ENCODE data around the gene TTC16.
A peak's percentile ranks its signal among the peaks of the same experiment; 100 is the strongest.

TTC16 gene

DNA sequence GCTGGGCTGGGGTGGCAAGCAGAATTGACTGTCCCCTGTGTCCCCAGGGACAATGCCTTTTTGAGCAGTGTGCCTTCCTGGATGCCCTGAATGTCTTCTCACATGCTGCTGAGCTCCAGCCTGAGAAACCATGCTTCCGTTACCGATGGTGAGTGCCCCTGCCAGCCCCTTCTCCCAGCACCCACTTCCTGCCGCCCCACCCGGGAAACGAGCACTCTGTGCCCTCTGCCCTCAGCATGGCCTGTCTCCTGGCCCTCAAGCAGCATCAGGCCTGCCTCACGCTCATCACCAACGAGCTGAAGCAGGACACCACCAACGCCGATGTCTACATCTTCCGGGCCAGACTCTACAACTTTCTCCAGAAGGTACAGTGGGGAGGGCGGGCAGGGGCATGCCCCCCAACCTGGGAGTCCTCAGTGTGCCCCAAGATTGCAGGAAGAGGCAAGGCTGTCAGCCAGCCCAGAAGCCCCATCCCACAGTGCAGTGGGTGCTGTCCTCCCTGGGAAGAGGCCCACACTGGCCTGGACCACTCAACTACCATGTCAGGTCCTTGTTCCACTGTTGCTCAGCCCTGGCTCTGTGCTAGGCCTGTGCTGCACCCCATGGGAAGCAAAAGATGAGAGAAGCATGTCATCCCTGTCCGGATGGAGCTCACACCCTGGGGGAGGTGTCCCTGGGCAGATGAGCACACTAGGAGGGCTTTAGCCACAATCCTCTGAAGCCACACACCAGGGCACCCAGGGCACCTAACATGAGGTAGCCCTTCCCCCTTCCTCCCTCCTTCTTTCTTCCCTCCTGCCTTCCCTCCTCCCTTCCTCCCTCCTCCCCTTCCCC is 4.4 kb downstream of the TTC16 start:
- no peak for DNase-seq (ENCODE audit: low read depth)

DNA sequence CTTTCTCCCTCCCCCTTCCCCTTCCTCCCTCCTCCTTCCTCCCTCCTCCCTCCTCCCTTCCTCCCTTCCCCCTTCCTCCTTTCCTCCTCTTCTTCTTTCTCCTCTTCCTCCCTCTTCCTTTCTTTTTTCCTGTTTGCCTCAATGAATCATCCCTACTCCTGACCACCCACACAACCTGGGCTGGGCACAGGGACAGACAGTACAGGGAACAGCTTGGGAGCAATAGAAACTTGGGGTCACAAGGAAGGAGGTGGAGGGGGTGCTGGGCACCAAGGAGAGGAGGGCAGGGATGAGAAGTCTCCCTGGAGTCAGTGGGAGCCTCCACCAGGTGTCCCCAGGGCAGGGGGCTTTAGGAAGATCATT is 5.0 kb downstream of the TTC16 start:
- DNase-seq (ENCODE audit: low read depth), result no peak

DNA sequence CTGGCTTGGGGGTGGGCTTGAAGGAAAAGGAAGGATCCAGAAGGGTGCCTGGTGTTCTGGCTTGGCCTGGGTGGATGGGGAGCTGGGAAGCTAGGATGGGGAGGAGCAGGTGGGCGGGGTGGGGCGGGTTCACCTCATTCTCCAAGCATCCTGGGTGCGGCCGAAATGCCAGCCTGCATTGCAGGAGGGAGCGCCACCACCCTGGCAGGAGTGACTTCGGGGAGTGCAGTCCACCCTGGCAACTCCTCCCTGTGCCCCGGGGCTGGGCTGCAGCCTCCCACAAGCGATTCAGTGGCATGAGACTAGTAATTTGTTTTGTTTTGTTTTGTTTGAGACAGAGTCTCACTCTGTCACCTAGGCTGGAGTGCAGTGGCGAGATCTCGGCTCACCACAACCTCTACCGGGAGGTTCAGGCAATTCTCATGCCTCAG is 5.5 kb downstream of the TTC16 start:
- DNase-seq (ENCODE audit: low read depth), result no peak

DNA sequence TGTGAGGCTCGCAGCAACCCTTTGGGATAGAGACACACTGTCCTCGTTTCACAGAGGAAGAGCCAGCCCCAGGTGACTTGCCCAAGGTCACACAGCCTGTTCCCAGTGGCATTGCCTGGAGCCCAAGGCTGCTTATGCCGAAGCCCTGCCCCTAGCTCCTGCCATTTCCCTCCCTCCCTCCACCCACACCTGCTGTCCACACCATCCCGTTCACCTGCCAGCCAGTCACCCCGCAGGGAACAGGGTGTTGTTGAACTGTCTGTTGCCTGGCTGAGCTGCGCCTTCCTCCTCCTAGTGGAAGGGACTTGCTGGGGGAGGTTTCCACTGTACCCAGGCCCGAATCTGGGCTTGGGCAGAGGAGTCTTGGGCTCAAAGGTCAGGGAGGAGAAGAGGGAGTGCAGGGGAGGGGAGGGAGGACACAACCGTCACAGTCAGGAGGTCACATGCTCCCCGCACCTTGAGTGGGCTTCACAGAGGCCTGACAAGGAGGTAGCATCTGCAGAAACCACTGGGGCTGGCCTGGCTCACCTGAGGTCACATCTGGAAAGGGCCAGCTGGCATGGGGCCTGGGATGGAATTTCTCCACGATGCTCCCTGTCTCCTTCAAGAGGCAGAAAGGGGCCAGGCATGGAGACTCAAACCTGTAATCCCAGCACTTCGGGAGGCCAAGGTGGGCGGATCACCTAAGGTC is 6.3 kb downstream of the TTC16 start:
- DNase-seq (ENCODE audit: low read depth), result no peak

DNA sequence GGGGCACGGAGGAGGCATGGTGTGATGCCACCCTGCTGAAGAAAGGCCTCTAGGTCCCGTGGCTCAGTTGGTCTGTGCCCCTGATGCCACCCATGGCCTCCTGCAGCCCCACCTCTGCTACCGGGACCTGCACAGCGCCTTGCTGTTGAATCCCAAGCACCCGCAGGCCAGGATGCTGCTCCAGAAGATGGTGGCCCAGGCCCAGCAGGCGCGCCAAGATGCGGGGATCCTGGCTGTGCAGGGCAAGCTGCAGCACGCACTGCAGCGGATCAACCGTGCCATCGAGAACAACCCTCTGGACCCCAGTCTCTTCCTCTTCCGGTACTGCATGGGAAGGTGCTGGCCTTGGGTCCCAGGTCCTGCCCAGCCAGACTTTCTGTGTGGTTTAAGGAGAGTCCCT is 7.1 kb downstream of the TTC16 start:
- no peak for DNase-seq (ENCODE audit: low read depth)

DNA sequence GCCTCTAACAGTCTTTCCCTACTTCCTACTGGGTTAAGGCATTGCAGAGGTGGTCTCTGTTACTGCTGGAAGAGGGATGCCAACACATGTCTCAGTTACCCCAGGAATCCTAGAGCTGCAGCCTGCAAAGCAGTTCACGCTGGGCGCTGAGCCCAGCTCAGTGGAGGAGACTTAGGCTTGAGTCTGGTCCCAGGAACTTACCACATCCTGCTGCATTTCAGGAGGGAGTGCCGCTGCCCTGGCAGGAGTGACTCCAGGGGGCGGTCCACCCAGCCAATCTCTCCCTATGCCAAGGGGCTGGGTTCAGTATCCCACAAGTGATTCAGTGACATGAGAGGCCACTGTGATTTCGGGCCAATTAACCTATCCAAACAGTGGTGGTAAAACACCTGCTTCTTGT is 7.6 kb downstream of the TTC16 start:
- no peak for DNase-seq (ENCODE audit: low read depth)

DNA sequence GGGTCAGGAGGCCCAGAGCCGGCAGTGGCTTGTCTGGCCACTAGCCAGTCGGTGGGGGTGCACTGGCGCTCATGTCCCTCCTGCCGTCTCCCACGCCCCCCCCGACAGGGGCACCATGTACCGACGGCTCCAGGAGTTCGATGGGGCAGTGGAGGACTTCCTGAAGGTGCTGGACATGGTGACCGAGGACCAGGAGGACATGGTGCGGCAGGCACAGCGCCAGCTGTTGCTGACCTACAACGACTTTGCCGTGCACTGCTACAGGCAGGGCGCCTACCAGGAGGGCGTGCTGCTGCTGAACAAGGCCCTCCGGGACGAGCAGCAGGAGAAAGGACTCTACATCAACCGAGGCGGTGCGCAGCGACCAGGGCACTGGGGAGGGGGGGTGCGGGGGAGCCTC is 8.1 kb downstream of the TTC16 start:
- DNase-seq (ENCODE audit: low read depth), result no peak

DNA sequence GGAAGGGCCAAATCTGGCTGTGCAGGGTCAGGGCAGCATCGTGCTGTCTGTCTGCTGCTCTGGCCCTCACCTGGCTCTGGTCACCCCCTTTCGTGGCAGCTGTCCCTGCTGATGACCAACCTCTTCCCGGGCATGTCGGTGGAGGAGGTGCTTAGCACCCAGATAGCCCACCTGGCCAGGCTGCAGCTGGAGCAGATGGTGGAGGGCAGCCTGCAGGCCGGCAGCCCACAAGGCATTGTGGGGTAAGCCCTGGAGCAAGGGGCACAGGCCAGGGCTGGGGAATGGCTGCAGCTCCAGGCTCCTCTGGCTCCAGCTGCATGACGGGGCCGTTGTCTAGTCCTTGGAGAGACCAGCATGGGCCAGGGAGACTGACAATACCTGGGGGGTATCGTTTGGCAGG is 11.0 kb downstream of the TTC16 start:
- no peak for DNase-seq (ENCODE audit: low read depth)

DNA sequence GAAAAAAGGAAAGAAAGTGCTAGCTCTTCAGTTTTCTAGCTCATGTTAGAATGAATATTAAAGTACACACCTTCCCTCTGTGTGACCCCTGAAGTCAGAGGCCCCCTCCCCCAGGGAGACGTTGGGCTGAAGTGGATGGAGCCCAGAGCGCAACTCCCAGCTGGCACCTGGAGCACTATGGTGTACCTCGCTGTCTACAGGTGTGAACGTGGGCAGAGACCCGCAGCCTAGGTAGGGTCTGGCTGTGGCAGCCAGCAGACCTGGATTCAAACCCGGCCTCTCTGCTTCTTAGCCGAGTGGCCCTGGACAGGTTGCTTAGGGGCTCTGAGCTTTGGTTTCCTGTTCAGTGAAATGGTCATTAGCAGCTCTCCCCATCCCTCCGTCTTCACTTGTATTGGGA is 12.9 kb downstream of the TTC16 start:
- DNase-seq (ENCODE audit: low read depth), result no peak

DNA sequence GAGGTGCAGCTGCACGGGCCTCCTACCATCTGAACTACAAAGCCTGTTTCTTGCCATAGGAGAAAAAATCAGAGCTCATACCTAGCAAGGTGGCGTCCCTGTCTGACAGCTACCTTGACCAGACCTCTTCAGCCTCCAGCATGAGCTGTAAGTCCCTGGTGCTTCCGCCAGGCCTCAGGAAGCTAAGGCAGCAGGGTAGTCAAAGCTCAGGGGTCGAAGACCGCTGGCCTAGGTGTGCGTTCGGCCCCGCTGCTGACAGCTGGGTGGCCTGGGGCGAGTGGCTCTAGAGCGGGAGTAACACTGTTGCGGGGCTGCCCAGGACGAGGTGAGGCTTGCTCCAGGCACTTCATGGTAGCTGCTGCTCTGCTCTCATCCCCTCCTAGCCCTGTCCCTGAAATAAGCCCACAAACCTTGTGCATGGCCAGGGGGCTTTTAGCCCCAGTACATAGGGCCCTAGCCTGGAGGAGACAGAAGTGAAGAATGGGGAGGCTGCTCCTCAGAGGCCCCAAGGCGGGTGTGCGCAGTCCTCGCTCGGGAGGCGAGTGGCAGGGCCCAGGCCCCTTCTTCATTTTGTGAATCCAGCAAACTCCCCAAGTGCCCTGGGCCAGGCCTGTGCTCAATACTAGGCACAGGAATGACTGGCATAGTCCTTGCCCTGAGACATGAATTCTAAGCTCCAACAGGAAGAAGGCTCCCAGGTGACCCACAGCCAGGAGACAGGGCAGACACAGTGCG is 13.8 kb downstream of the TTC16 start:
- DNase-seq (ENCODE audit: low read depth), result no peak

DNA sequence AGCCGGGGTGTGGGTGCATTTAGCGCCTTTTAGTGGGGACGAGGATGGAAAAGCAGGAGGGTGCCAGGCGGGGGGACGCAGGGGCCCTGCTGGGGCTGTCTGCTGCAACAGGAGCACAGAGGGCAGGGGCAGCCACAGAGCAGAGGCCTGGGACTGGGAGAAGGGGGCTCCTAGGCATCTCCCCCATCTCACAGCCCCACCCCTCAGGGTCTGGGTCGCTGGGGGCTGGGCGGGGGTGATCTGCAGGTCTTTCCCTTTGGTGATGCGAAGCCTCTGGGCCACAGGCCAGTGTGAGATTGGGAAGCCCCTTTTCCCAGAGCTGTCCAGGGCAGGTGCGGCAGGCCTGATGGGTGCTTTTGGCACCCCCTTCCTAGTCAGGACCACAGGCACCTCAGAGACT is 14.4 kb downstream of the TTC16 start:
- DNase-seq (ENCODE audit: low read depth), result no peak

DNA sequence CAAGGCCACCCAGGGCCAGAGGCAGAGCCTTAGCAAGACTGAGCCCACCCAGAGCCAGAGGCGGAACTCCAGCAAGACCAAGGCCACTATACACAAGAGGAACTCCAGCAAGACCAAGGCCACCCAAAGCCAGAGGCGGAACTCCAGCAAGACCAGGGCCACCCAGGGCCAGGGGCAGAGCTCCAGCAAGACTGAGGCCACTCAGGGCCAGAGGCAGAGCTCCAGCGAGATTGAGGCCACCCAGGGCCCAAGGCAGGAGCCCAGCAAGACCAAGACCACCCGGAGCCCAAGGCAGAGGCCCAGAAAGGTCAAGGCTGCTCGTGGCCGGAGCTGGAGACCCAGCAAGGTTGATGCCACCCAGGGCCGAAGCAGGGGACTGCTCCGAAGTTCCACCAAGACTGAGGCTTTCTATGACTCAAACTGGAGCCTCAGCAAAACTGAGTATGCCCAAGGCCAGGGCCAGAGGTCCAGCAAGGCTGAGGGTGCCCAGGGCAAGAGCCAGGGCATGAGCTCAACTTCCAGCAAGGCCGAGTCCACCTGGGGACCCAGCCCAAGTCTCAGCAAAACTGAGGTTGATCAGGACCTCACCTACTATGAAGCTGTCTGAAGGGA is 15.0 kb downstream of the TTC16 start:
- DNase-seq (ENCODE audit: low read depth), result no peak

DNA sequence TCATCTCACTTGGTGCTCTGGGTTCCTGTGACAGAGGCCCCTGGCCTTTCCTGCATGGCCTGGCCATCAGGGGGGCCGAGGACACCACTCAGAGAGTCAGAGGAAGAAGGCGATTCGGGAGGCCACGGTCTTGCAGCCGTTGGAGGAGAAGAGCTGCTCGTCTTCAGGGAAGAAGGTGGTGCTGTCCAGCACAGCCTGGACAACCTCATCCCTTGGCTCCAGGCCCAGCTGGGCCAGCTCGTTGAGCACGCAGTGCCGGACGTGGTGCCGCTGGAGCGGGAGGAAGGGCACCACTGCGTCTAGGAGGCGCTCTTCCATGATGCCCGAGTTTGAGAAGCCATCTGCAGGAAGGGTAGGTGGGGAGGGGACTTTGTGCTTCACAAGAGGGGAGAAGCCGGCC is 16.1 kb downstream of the TTC16 start:
- no peak for DNase-seq (ENCODE audit: low read depth)

DNA sequence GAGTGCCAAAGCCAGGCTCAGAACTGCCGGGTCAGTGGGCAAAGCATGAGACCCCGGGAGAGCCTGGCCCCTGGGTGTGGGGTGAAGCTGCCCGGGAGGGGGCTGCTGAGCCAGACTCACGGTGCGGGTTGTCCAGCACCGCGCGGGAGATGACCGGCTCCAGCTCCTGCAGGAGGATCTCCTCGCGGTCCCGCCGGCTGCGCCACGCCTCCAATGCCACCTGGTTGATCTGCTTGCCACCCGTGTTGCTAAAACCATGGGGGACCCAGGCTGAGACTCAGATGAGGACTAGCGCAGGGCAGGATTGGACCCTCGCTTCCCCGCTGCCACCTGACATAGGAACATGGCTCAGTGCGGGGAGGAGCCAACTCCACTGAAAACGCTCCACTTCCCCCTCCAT is 16.6 kb downstream of the TTC16 start:
- DNase-seq (ENCODE audit: low read depth), result no peak

DNA sequence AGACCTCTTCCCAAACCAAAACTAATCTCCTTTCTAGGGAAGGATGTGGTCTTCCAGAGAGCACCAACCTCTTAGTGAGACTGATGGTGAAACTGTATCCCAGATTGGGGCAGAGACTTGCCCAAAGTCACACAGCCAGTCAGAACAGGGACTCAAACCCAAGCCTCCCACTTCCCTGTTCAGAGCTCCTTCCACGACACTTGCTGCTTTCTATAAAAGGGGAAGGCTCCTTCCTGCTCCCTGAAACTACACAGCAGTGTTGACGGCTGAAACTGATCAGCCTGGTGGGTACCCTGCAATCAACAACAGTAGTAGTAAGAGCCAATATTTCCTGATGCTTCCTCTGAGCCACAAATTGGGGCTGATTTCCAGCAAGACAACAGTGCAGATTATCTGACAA is 17.7 kb downstream of the TTC16 start:
- DNase-seq (ENCODE audit: low read depth), result no peak

DNA sequence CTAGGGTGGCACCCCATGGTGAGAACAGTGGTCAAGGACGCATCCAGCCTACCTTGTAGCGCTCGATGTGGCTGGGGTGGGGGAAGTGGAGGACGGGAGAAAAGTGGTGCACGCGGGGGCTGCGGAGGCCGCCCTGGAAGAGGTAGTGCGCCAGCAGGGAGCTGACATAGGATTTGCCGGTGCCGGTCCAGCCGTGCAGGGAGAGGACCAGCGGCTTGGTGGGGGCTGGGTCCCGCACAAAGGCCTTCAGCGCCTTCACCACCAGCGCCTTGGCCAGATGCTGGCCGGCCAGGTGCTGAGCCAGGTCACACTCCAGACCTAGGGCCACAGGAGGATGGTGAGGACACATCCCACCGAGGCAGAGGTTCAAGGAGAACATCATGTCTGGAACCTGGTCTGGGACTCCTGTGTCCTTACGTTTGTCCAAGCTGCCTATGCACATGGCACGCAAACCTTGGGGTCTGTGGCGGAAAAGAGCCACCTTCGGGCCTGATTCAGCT is 18.4 kb downstream of the TTC16 start:
- DNase-seq (ENCODE audit: low read depth), result no peak

DNA sequence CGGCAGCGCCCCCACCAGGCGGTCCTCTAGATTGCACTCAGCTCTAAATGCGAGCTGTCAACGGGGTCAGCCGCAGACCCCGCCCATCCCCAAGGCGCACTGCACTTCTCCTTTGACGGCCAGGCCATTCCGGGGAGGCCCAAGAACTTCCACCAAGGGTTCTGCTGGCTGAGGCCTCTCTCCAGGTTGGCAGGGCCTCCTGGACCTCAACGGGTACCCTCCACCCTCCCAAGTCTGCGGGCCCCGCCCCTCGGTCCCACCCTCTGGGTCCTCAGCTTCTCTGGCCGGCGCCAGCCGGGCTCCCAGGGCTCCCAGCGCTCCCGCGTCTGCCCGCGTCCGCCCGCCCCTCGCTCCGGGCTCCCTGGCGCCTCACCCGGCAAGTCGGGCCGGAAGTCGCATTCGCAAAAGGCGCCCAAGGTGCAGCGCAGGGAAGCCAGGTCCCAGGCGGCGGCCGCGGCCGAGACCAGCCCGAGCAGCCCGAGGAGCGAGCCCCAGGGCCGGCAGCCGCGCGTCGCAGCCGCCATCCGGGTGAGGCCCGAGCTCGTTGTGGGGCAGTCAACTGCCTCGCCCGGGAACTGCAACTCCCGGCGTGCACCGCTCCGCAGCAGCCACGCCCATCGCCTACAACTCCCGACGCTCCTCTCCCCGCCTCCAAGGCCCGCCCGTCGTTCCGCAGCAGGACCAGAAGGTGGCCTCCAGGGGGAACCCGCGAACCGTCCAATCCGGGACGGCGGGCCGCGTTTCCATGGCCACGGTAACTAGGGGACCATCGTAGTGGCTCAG is 19.1 kb downstream of the TTC16 start, which contains the start of gene TOR2A:
TSS of gene TOR2A (minus strand) at position 548 of the 783 bp plus-strand sequence. CDS start at position 524, 24 bp downstream.
- peak; percentile 84 for DNase-seq (ENCODE audit: low read depth)

DNA sequence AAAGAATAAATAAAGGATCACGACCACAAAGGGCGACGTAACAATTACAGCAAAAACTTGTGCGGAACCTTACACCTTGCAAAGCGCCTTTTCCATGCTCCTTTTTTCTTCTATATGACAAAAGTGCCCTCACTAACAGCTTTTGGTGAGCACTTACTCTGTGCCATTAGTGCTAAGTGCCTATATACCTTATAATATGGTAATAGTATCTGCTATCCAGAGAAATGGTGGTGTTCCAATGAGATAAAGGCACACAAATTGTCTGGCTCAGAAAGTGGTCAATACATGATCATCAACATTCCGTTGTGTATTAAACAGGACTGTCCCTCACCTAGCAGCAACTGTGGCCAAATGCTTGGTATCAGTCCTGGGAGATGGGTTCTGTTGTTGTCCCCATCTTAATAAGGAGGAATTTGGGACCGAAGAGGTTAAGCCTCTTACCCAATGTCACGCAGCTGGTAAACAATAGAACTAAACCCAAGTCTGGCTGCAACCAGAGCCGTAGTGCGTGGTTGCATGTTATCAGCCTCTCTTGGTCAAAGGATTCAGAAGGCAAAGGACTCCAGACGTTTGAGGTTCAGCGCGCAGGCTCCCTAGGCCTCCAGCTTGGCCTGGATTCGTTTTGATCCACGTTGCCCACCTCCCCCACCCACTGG is 19.8 kb downstream of the TTC16 start:
- DNase-seq (ENCODE audit: low read depth), result no peak

DNA sequence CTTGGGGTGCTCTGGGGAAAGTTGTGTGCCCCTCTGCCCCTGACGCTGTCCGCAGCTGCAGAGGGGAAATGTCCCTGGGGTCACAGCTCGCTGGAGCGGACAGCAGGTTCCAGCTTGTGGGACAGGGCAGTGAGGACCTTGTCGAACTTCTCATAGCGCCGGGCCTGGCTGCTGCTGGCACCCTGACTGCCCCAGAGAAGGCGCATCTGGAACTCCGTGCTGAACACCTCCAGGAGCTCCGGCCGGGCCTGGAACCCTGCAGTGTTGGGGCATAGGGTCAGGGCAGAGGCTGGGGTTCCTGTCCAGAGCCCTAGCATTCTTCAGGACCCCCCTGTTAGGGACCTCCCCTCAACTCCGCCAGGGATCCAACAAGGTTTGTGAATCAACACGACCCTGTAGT is 22.8 kb downstream of the TTC16 start:
- no peak for DNase-seq (ENCODE audit: low read depth)

DNA sequence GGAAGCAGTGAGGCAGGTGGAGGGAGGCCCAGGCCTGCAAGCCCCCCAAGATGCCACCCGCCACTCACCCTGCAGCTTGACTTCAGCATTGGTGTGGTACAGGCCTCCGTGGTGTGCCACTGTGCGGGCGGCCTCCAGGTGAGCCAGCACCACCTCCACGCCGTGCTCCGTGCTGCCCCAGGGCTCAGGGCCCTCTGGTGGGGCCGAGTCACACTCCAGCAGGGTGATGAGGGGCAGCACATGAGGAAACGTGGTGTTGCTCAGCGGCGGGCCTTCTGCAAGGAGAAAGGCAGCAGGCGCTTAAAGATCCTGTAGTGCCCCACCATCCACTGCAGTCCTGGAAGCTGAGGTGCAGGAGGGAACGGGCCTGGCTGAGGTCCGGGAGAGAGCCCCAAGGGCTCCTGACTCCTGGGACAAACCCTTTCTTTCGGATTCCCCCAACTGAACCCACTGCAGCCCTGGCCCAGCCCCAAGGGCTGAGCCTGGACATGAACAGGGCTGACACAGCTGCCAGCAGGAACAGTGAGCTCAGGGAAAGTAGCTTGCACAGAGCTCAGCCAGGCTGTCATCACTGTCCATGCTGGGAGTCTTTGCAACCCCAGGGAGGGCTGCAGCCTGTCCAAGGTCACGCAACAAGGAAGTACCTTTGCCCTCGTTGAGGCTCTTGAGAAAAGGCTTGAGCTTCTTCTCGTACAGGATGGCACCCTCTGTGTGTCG is 23.9 kb downstream of the TTC16 start:
- DNase-seq (ENCODE audit: low read depth), result no peak
